ENCODE data around the gene OSBPL6.

Gene OSBPL6

DNA sequence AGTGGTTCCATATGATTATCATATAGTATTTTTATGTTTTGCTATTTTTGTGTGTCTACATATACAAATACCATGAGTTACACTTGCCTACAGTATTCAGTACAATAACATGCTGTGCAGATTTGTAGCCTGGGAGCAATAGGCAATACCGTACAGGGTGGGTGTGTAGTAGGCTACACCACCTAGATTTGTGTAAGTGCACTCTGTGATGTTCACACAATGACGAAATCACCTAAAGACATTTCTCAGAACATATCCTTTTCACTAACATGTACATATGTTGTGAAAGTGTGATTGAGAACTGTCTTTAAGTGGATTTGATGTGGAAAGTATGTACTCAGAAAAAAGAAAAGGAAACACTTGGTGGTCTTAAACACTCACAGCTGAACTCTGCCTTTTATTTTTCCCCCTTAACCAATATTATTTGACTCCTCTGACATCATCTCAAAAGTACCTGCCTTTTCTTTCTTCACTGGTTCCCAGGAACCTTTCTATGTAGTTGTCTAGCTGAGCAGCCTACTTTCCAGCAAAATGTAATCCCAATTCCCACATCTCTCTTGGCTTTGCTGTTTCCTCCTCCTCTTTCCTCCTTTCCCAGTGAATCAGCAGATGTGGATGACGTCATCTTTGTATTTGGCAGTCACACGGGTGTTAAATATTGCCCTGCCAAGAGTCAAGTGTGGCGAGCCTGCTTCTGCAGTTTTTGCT, 47.7 kb downstream of the OSBPL6 start:
- DNase-seq = peak; percentile 93

DNA sequence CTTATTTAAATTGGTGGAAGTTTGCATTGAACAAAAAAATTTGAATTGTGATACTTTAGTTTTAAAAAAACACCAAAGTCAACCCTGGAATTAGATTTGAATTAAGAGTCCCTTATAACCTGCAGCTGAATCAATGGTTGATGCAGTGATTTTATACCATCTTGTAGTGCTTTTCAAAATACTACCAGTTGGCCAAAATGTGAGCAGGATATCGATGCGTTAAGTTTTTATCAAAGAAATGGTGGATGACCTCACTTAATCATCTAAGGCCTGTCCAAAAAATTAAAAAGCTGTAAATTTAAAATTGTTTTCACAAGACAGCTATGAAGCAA, 48.2 kb downstream of the OSBPL6 start:
- no peak for DNase-seq

DNA sequence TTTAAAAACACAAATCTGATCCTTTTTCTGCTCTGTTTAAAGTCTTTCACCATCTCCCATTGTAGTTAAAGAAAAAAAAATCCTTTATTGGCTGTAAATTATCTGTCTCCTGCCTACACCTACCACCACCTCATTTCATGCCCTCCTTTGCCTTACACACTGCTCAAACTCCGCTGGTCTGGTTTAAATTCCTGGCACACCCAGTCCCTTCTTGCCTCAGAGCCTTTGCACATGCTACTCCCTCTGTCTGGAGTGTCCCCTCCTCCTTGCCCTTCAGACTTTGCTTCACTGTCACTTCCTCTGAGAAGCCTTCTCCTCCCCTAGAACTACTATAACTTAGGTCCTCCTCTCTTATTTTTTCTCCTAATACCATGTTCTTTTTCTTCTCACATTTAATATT, 49.6 kb downstream of the OSBPL6 start:
- DNase-seq = no peak

DNA sequence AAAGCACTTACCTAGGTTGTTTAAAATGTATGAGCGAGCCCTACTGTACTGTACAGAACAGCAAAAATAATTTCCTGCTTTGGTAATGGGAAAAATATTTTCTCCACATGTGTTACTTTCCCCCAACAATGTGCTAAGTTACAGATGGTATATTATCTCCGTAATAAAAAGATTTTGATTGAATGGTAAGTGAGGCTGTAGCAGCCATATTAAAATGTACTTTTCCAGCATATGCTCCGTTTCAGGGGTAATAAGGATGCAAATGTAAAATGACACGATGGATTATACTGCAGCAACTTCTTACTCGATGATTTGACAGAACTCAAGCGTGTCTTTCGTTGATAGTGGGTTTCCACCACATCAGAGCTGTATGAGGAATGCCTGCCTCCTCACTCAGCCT, 50.5 kb downstream of the OSBPL6 start:
- peak; percentile 52 for DNase-seq

DNA sequence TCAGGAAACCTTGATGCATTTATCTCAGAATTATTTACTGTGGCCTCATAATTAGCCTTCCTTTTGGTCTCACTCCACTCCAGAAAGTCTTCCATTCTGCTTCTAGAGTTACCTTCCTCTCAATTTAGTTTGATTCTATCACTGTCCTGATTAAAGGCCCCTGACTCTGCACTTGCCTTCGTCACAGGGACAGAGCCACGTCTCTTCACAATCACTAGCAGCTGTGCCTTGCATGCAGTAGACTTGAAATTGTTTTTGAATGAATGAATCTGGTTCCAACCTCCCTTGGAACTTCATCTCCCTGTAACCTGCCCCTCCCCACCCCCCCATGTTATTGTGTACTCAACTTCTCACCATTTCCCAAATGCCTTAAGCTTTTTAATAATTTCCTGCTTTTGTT, 52.4 kb downstream of the OSBPL6 start:
- DNase-seq = no peak

DNA sequence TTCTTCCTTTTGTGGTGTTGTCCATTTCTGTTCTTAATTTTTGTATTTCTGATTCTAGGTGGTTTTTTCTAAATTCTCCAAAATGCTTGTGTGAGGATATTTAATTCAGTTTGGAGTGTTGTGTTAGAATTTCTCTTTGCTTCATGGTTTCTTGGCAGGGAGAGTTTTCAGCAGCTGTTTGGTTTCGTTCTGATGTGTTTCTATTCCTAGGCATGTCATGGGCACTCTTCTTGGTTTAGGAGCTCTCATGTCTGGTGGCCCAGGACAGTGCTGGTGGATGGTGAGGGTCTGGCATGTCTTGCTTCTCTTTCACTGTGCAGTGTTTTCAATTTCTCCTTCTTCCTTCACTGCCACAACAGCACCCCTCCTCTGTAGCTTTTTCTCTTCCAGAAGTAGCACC, 52.9 kb downstream of the OSBPL6 start:
- no peak for DNase-seq

DNA sequence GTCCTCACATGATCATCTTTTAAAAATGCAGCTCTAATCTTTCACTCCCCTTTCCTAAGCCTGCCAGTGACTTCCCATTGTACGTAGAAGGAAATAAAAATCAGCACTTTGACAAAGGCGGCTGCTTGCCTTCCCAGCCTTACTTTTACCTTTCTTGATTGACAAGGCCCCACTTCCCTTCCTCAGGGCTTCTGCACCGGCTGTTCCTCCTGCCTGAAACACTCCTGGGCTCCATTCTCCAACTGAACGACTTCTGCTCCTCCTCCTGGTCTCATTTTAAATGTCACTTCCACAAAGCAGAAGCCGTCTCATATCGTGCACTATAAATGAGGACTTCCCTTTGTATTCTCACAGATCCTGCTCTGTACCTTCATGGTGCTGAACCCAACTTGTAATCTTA, 56.1 kb downstream of the OSBPL6 start:
- no peak for DNase-seq

DNA sequence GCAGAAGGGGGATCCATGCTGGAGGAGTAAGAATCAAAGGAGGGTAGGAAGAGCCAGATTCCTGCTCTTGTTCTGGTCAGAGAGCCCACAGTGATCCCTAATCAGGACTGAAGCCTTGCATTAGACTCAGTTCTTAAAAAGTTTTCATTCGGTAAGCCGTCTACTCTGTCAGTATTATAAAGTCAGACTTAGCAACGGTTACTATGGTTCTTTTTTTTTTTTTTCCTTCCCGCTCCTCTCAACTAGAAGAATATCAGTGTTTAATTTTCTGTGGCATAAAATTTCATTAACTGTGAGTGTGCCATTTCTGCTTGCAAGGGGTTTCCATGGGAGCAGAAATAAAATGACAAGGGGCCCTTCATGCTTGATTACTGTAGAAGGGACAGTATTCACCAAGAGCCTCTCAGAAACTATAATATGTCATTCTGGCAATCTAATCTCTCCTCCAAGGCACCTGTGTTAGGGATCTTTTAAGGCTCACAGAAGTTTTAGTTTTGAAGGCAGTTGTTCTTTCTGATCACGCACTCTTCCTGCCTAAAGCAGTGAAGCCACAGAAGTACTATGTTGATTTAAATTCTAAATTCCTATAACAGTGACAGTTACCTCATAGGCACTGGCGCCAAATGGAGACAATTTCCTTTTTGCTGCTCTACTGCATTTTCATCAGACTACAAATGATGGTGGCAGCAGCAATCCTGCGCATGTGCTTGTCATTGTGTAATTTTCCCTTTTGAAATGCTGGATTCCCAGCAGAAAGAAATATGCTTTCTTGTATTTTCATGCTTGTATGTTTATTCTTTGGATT, 57.0 kb downstream of the OSBPL6 start:
- no peak for DNase-seq

DNA sequence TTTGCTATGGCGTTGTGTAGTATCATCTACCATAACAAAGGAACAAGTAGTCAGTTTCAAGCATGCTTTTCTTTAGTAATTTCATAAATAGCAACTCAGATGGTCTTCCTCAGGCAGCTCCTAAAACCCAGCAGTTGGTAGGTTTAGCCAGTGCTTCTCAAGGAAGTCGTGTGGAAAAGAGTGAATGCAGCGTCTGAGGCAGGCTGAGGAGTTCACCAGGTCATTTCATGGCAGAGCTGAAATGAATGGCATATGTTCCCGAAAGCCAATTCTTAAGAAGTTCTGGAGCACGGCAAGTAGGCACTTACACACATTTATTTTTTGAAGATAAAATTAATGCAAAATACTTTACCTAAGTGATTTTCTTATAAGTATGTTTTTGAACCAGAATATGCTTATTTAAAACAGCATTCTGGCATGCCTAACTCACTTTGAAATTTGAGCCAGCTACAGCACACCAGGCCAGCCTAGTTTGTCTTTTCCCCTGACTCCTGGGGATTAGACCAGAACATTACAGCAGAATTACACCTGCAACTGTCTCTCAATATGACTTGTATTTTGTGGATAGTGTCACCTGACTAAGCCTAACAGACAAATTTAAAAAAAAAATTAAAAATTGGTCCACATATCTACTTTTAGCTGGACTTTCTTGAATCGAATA, 62.2 kb downstream of the OSBPL6 start:
- DNase-seq = no peak

DNA sequence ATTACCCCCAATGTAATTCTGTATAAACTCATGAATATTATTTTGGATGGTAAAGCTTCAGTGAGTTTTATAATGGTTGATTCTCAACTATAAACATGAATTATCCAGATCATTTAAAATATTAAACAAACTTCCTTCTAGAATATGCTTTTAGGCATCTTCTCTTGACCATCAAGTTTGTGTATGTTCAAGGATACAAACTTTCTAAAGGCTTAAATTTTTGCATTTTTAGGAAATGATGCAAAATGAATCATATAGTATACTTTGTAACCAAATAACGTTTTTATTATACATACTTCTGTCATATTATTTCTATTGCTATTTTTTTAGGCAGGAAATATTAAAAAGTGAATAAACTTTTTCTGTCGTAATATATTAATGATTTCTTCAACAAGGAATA, 62.8 kb downstream of the OSBPL6 start:
- DNase-seq = no peak

DNA sequence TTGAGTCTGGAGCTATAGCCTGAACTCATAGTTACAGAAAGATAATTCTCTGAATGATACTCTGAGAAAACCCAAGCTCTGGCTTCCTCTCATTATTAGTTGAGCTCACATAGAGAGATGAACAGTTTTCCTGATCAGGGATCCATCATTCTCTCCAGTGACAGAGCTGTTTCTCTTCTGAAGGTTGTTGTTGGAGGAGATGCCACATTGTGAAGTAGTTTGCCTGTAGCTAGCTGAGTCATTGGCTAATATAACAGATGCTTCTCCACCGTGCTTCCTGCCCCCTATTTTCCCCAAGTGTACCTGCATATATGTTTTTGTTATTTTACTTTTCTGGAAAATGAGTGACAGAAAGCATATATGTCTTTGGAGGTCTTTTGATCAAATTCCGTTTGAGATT, 64.6 kb downstream of the OSBPL6 start:
- peak; percentile 18 for DNase-seq

DNA sequence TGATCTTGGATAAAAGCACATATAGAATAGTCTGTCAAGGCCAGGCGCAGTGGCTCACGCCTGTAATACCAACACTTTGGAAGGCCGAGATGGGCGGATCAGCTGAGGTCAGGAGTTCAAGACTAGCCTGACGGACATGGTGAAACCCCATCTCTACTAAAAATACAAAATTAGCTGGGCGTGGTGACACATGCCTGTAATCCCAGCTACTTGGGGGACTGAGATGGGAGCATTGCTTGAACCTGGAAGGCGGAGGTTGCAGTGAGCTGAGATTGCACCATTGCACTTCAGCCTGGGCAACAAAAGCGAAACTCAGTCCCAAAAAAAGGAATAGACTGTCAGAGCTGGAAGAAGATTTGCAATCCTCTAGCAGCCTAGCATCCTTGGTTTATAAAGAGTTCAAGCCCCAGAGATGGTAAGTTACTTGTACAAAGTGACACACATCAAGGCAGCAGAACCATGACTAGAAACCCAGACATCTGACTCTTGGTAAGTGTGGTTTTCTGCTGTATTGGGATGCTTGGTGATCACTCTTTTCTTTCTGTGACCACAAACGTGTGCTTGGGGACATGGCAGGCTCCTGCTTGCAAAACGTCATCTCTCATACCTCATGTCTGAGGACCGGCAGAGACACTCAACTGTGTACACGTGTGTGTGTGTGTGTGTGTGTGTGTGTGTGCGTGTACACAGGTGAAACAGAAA, 69.0 kb downstream of the OSBPL6 start:
- no peak for DNase-seq

DNA sequence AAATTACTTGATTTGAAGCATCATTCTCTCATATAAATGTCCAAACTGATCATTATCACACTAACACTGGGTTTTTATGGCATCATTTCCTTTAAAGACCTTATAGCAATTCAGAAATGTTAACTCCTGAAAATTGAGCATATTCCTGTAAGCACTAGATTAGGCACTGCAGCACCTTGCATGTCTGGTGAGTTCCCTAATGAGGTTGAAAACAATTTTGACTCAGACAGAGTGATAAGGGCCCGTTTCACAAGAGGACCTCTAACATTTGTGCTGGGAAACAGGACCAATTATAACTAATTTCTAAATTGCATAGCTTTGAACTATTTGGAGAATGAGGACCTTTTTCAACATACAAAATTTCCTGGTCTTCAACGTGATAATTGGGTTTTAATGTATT, 69.9 kb downstream of the OSBPL6 start:
- no peak for DNase-seq

DNA sequence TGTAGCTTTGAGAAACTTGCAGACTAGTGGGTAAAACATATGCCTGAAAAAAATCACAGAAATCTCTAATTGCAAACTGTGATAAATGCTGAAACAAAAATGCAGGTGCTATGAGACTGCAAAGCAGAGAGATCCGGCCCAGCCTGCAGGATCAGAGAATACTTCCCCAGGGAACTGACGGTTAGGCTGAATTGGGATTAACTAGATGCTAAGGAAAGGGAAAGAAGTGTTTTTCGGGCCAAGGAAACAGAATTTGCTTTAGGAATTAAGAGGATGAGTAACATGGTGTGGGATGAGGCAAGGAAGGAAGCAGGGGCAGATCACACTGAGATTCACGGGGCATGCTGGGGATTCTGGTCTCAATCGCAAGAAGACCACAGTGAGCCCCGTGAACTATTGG, 71.5 kb downstream of the OSBPL6 start:
- no peak for DNase-seq

DNA sequence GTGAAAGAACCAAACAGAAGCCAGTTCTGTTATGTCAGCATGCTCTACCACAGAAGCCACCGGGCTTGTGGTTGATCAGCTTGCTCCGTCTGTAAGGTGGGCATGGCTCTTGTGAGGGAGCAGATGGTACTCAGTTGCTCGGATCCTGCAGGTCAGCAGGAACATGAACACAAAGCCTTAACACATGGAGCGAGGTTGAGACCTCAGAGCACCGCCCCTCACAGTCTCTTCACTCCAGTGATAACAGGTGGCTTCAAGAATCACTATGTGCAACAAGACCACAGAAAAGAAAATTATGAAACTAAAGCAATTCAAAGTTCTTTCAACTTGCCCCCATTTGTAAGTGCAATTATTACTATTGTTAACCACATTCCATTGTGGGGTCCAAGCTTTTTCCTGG, 72.1 kb downstream of the OSBPL6 start:
- DNase-seq = no peak

DNA sequence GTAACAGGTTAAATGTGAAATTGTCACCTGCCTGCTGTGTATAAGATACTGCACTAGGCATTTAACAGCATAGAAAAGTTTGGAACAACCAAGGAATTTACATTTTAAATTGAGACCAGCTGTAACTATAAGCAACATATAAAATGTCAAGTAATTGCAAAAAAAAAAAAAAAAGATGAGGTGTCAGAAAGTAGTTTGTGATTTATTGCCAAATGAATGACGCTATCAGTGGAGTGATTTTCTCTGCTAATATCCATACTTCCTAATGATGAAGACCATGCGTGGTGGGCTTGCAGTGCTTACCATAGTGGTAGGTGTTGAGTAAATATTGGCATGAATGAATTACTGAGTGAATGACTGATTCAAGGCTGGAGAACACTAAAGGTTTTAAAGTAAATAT, 73.3 kb downstream of the OSBPL6 start:
- no peak for DNase-seq

DNA sequence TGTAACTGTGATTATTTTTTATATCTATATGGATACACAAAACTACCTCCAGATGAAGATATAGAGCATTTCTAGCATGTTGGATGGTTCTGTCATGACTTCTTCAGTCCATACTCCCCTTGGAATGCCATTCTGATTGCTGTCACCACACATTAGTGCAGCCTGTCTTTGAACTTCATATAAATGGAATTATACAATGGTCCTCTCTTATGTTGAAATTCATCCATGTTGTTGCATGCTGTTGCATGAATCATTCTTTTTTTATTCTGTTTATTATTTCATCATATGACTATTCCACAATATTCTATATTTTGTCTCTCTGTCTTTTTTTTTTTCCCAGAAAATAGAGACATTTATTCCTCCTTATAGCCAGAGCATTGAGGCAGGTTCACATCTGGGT, 74.1 kb downstream of the OSBPL6 start:
- peak; percentile 39 for DNase-seq

DNA sequence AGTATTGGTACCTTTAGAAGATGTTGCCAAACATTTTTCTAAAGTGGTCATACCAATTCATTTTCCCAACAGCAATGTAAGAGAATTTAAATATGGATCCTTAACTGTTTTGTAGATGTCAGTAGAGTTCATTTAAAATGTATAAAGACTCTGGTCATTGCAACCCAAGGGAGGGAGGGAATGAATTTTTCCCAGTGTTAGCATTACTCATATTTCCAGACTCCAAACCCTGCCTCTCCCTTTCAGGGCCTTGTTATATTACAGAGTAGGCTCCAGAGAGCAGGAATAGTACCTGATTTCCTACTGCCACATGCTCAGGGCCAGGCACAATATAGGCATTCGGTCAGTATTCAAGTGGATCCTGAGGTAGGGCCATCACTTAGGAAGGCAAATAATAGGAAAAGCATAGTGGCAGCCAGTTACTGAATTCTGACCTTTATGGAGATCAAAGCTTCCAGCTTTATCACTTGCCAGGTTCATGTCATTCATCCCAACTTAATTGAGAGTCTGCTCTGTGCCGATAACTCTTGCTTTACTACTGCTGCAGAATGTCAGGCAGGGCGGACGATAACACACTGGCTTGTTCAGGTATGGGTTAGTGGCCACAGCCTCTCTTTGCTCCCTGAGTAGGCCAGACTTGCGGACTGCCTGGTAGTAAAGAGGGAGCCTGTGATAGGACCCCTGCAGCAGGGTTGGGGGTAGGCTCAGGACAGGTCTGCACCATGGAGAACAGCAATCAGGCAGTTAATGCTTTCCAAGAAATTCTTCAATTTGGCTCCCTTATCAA, 75.3 kb downstream of the OSBPL6 start:
- DNase-seq = no peak

DNA sequence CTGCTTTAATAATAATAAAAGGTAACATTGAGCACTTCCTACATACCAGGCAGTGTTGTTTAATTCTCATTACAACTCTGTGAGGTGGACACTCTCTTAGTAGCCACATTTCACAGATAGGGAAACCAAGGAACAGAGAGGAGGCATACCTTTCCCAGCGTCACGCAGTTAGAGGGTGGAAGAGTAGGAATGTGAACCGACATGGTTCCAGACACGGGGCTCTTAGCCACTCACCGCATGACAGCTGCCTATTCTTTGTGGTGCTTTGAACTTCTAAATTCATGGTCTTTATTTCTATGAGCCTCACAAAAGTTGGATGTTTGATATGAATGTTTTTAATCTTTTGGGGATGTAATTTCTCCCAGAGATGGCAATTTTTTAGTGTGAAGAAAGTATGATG, 76.0 kb downstream of the OSBPL6 start:
- no peak for DNase-seq

DNA sequence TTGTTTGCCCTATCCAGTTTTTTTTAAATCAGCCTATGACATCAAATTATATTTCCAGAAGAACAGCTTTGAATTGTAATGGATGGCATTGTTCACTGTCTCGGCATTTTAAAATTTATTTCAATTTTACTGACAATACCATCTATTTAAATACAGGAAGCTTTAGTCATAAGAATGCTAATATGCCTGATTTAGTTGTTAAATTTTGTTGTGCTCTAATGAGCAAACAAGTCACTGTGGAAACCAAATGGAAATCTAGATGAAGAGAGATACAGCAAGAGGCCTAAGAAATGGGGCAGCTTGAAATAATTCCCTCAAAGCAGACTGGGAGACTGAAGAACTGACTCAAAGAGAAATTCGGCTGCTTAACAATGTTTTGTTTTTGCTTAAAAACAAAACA, 76.8 kb downstream of the OSBPL6 start:
- no peak for DNase-seq

DNA sequence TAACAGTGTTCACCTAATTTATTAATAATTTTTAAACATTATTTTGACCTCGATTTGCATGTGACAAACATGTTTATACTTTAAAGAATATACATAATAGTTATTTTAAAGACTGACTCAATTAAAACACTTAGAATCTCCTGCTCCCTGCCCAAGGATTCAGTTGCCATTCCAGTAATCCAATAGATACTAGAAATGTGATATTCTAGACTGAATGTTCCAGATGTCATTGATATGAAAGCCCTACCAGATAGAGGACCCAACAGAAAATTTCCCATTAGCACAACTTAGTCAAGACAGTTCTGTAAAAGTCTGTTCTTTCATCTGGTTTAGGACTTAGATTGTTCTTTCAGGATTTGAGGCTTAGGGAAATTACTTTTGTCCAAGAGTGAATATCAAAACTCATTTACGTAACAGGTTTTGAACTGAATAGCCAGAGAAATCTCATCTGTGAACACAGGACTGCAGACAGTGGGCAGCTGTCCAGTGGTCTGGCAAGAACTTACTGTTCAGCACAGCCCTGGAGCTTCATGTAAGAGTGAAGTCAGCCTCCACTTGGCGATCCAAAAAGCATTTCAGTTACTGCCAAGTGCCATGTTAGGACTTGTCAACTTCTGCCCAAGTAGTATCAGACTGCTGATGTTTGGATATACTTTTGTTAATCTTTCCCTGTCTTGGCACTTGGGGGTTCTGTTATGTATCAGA, 77.5 kb downstream of the OSBPL6 start:
- no peak for DNase-seq

DNA sequence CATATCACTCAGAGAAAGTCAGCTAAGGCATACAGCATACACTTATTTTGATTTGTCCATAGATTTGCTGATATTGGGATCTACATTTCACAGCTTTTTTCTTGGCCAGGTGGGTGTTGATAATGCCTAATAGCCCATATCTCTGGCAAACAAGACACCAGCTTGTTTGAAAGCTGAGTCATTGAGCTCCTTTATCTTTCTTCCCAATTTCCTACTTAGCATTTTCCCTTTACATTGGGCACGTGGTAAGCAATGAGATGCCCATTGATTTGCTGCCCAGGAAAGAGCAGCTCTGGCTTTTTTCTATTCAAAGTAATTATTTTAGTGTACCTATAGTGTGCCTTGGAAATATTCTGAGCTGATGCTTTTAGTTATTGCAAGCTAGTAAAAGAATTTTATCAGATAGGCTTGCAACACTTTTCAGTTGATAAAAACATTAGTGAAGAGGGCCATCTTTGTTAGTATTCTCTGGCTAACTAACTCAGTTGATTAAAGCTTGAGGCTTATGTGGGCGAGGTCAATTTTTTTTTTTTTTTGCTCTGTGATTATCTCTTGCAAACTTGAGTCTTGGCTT, 79.6 kb downstream of the OSBPL6 start:
- no peak for DNase-seq

All from fibroblast of skin of right biceps (primary cell).